GM19099 (cell line): Measurements from ENCODE around the gene AMN.

Experiments
- POLR2A ChIP-seq: IDR thresholded peaks from 3 replicates; pipeline ENCODE4 v1.6.1; 2011; ENCODE audit warnings: low read depth; ENCODE audit not compliant: insufficient read length; ENCODE audit errors: extremely low read depth

Gene AMN

GRCh38 chr14:102971314-102971713 lies 48.9 kb downstream of the AMN start:
- no peak for TF ChIP-seq POLR2A

GRCh38 chr14:102971836-102972606 lies 49.6 kb downstream of the AMN start:
- no peak for TF ChIP-seq POLR2A

- no peak for TF ChIP-seq POLR2A
Measured at GRCh38 chr14:102973706-102974285, 51.3 kb downstream of the AMN start.

- no peak for TF ChIP-seq POLR2A
Measured at GRCh38 chr14:102975662-102976061, 53.2 kb downstream of the AMN start.

- TF ChIP-seq POLR2A: no peak
Measured at GRCh38 chr14:102977475-102977874, 55.0 kb downstream of the AMN start.

- no peak for TF ChIP-seq POLR2A
Measured at GRCh38 chr14:102979406-102979805, 56.9 kb downstream of the AMN start.

- no peak for TF ChIP-seq POLR2A
Measured at GRCh38 chr14:102980409-102980810, 57.9 kb downstream of the AMN start.
